Activated CD8-positive, alpha-beta T cell treated with anti-CD3 and anti-CD28 coated beads for 36 hours (primary cell): Measurements from ENCODE around the gene TRIM67. TPM values are rescaled to one million over a fixed set of nuclear protein-coding genes. Genes with fewer than 3 reads are reported as not detected.

ENCODE experiments used
- ATAC-seq: fragments of 200-7000 bp; cut with Tn5 transposase; one replicate; pipeline ENCODE4 v1.10.0; 2021; ENCODE audit warnings: mild to moderate bottlenecking, moderate library complexity
- CTCF ChIA-PET: fragments of 350-600 bp; sonication (Branson Sonifier 250); formaldehyde crosslinking; loops from one replicate; lab custom pipeline; 2021; ENCODE audit warnings: antibody characterized with exemption; lab: Charles Lee
- POLR2A ChIA-PET: fragments of 350-600 bp; sonication (Branson Sonifier 250); formaldehyde crosslinking; loops from one replicate; lab custom pipeline; 2021; ENCODE audit warnings: antibody characterized with exemption; lab: Charles Lee
- DNase-seq: peaks from one replicate; pipeline ENCODE4 v3.0.0-alpha.2; 2020
- H3K27ac Mint-ChIP-seq: one replicate; pipeline ENCODE4 v1.8.0; 2021; ENCODE audit warnings: mild to moderate bottlenecking, mixed read lengths
- H3K27me3 Mint-ChIP-seq: one replicate; pipeline ENCODE4 v1.8.0; 2021; ENCODE audit warnings: mixed read lengths
- H3K36me3 Mint-ChIP-seq: one replicate; pipeline ENCODE4 v1.8.0; 2021; ENCODE audit warnings: low read depth, mixed read lengths
- H3K4me1 Mint-ChIP-seq: one replicate; pipeline ENCODE4 v1.8.0; 2021; ENCODE audit warnings: low read depth, mixed read lengths
- H3K4me3 Mint-ChIP-seq: one replicate; pipeline ENCODE4 v1.8.0; 2021; ENCODE audit warnings: mild to moderate bottlenecking, moderate library complexity, mixed read lengths
- H3K9me3 Mint-ChIP-seq: one replicate; pipeline ENCODE4 v1.8.0; 2021; ENCODE audit warnings: mixed read lengths
- CTCF ChIP-seq: fragments of 200-600 bp; IDR thresholded peaks from one replicate; pipeline ENCODE4 v1.8.0; 2022; ENCODE audit warnings: antibody characterized with exemption, mild to moderate bottlenecking
- intact Hi-C: fragments of 100-400 bp; cut with micrococcal nuclease; formaldehyde crosslinking; loops from one replicate; pipeline ENCODE4 v1.10.0; 2022
- total RNA-seq, 2 experiments: library from RNA; stranded (reverse); gene quantifications; one replicate each; pipeline ENCODE4 v1.2.3, GENCODE V29; 2021

The TRIM67 gene
- total RNA-seq, 2 experiments from 2014 or later = not detected

DNA sequence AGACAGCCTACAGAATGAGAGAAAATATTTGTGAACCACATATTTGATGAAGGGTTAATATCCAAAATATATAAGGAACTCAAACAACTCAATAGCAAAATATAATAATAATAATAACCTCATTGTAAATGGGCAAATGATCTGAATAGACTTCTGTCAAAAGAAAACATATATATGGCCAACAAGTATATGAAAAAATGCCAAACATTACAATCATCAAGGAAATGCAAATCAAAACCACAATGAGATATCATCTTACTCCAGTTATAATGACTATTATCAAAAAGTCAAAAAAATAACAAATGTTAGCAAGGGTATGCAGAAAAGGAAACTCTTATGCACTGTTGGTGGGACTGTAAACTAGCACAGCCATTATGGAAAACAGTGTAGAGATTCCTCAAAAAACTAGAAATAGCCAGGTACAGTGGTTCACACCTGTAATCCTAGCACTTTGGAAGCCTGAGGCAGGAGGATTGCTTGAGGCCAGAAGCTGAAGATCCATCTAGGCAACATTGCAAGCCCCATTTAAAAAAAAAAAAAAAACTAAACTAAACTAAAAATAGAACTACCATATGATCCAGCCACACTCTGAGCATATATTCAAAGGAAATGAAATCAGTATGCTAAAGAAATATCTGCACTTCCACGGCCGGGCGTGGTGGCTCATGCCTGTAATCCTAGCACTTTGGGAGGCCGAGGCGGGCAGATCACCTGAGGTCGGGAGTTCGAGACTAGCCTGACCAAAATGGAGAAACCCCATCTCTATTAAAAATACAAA lies 17.3 kb upstream of the TRIM67 start:
- DNase-seq (no peak), ATAC-seq (no peak)
- Mint-ChIP-seq H3K27ac (no peak overlapping the region), H3K4me3 (no peak overlapping the region), H3K36me3 (no peaks in the 10 kb centered on the region), H3K27me3 (peaks cover 25% of the 10 kb centered on the region), H3K4me1 (no peaks in the 10 kb centered on the region), H3K9me3 (no peaks in the 10 kb centered on the region)
- no peak for TF ChIP-seq CTCF
- CTCF ChIA-PET = no interaction called here
- POLR2A ChIA-PET = no interaction called here
- intact Hi-C loops = no loop called here

DNA sequence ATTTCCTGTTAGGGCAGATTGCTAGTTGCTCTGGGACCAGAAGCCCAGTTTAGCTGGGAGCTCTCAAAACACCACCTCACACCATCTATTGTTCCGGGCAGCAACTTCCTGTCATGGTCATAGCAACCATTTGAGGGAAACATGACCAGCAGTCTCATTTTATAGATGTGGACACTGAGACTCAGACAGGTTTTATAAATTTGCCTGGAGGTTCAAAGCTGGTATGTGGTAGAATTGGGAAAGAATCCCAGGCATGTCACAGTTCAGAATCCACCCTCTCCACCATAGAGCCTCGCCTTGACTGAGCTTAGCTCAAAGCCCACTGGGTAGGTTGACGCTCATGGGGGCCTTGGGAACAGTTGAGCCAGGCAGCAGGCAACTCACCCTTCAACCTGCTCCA lies 14.0 kb upstream of the TRIM67 start:
- TF ChIP-seq CTCF = no peak
- Mint-ChIP-seq H3K27ac (no peak overlapping the region), H3K4me3 (no peak overlapping the region), H3K27me3 (peaks cover 14% of the 10 kb centered on the region), H3K4me1 (no peaks in the 10 kb centered on the region), H3K36me3 (no peaks in the 10 kb centered on the region), H3K9me3 (peaks cover 8% of the 10 kb centered on the region)
- intact Hi-C loops = no loop called here
- CTCF ChIA-PET = no interaction called here
- POLR2A ChIA-PET = no interaction called here
- ATAC-seq = no peak
- no peak for DNase-seq

GRCh38 chr1:231151811-231152210 lies 10.0 kb upstream of the TRIM67 start:
- Mint-ChIP-seq H3K9me3 (peaks cover 8% of the 10 kb centered on the region), H3K27ac (no peak overlapping the region), H3K4me1 (no peaks in the 10 kb centered on the region), H3K36me3 (no peaks in the 10 kb centered on the region), H3K27me3 (peaks cover 17% of the 10 kb centered on the region), H3K4me3 (no peak overlapping the region)
- CTCF ChIA-PET = no interaction called here
- ATAC-seq (no peak), DNase-seq (no peak)
- intact Hi-C loops = no loop called here
- no peak for TF ChIP-seq CTCF
- POLR2A ChIA-PET = no interaction called here

- Mint-ChIP-seq H3K27ac (no peak overlapping the region), H3K36me3 (no peaks in the 10 kb centered on the region), H3K27me3 (peaks cover 25% of the 10 kb centered on the region), H3K4me3 (no peak overlapping the region), H3K4me1 (no peaks in the 10 kb centered on the region), H3K9me3 (peaks cover 8% of the 10 kb centered on the region)
- no peak for TF ChIP-seq CTCF
- CTCF ChIA-PET = no interaction called here
- POLR2A ChIA-PET = no interaction called here
- DNase-seq = no peak
- intact Hi-C loops = no loop called here
- ATAC-seq = no peak
Measured at GRCh38 chr1:231153726-231154125, 8.1 kb upstream of the TRIM67 start.

DNA sequence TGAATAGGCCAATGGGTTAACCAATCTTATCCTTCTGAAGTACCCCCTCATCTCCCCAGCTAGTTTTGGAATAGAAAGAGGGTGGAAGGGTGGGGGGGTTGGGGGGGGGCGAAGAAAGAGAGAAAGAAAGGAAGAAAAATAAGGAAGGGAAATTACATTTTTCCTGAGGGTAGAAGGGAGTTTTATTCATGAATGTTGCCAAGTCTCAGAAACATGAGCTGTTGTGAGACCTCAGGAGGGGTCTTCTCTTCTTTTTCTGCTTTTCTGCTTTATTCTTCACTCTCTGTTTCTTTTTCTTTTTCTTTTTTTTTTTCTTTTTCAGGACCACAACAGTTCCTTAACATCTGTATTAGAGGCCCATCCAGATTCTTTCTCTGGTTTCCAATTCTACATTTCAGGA lies 6.0 kb upstream of the TRIM67 start:
- peaks cover 8% of the 10 kb centered on the region for H3K9me3 Mint-ChIP-seq
- no peak for TF ChIP-seq CTCF
- H3K36me3 Mint-ChIP-seq = no peaks in the 10 kb centered on the region
- H3K4me1 Mint-ChIP-seq = no peaks in the 10 kb centered on the region
- no peak overlapping the region for H3K4me3 Mint-ChIP-seq
- ATAC-seq = no peak
- intact Hi-C loops = no loop called here
- H3K27me3 Mint-ChIP-seq = peaks cover 36% of the 10 kb centered on the region
- ChIA-PET POLR2A (no interaction called here), CTCF (no interaction called here)
- DNase-seq = no peak
- H3K27ac Mint-ChIP-seq = no peak overlapping the region
